ENCODE measurements around the gene ANGPTL8.

Gene ANGPTL8

DNA sequence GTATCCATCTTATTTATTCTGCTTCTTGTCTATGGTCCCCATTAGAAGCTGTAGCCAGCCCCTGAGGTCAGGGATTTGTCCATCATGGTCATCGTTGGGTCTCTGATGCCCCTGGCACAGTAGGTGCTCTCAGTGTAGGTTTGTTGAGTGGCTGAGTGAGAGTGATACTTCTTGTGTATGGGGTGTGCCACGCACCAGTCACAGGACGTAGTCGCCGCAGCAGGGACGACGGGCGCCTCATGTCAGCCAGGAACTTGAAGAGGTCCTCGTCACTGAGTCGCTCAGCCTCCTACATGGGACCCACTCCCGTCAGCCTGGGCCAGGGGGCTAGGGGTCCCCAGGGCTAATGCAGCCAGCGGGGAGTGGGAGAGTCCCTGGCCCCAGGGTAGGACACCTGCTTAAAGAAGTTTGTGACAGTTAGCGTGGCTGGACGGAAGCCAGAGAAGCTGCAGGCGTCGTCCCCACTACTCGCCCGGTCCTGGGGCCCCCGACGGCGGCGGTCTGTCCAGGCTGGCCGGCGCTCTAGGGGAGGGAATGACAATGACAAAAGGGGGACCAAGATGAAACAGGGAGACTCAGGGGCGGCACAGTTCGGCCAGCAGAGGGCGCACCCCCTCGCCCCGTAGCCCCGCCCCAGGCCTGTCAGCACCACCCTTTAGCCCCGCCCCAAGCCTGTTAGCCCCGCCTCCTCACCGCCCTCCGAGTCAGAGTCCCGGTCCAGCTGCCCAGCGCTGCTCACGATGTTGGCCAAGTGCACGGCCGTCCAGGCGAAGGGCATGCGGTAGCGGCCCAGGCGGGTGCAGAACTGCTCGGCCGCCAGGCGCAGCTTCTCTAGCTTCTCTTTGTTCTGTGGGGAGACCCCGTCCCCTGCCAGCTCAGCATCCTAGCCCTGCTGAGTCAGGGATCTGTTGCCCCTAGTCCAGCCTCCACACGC is 3.7 kb downstream of the ANGPTL8 start:
- peaks cover 3% of the 10 kb centered on the region for H3K27me3 Mint-ChIP-seq (ENCODE audit: low read depth, poor library complexity)
- H3K4me1 Mint-ChIP-seq: peaks cover 17% of the 10 kb centered on the region

DNA sequence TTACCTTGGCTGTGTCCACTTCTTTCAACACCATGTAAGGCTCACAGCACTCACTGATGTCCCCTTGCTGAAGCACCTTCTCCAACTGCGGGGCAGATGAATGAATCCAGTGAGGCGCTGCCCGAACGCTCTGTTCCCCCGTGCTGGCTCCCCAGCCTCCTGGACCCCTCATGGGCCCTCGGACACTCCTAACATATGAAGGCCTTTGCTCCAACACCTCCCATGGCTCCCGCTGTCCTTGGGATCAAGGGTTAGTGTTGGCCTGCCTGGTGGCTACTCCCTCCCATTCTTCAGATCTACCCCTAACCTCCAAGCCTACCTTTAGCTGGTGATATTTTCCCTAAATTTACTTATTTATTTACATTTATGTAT is 4.4 kb downstream of the ANGPTL8 start:
- peak overlapping the region; percentile 50 for H3K4me3 Mint-ChIP-seq
- H3K27me3 Mint-ChIP-seq (ENCODE audit: low read depth, poor library complexity): peaks cover 5% of the 10 kb centered on the region
- TF ChIP-seq, protein P1, sequence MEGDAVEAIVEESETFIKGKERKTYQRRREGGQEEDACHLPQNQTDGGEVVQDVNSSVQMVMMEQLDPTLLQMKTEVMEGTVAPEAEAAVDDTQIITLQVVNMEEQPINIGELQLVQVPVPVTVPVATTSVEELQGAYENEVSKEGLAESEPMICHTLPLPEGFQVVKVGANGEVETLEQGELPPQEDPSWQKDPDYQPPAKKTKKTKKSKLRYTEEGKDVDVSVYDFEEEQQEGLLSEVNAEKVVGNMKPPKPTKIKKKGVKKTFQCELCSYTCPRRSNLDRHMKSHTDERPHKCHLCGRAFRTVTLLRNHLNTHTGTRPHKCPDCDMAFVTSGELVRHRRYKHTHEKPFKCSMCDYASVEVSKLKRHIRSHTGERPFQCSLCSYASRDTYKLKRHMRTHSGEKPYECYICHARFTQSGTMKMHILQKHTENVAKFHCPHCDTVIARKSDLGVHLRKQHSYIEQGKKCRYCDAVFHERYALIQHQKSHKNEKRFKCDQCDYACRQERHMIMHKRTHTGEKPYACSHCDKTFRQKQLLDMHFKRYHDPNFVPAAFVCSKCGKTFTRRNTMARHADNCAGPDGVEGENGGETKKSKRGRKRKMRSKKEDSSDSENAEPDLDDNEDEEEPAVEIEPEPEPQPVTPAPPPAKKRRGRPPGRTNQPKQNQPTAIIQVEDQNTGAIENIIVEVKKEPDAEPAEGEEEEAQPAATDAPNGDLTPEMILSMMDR (IDR thresholded peaks at IDR 0.05): no peak
- H3K4me1 Mint-ChIP-seq: peaks cover 17% of the 10 kb centered on the region
- peaks cover 39% of the 10 kb centered on the region for H3K36me3 Mint-ChIP-seq (ENCODE audit: low read depth)
- H3K27ac Mint-ChIP-seq: no peak overlapping the region
- no peak for DNase-seq
- no peaks in the 10 kb centered on the region for H3K9me3 Mint-ChIP-seq

More for the DNA sequence above, 3.7 kb downstream of the ANGPTL8 start:
- TF ChIP-seq, protein P1 (IDR thresholded peaks at IDR 0.05): peak; percentile 86
- H3K36me3 Mint-ChIP-seq (ENCODE audit: low read depth): peaks cover 42% of the 10 kb centered on the region
- H3K27ac Mint-ChIP-seq: no peak overlapping the region
- peak overlapping the region; percentile 50 for H3K4me3 Mint-ChIP-seq
- H3K9me3 Mint-ChIP-seq: no peaks in the 10 kb centered on the region
- DNase-seq: peak; percentile 100

DNA sequence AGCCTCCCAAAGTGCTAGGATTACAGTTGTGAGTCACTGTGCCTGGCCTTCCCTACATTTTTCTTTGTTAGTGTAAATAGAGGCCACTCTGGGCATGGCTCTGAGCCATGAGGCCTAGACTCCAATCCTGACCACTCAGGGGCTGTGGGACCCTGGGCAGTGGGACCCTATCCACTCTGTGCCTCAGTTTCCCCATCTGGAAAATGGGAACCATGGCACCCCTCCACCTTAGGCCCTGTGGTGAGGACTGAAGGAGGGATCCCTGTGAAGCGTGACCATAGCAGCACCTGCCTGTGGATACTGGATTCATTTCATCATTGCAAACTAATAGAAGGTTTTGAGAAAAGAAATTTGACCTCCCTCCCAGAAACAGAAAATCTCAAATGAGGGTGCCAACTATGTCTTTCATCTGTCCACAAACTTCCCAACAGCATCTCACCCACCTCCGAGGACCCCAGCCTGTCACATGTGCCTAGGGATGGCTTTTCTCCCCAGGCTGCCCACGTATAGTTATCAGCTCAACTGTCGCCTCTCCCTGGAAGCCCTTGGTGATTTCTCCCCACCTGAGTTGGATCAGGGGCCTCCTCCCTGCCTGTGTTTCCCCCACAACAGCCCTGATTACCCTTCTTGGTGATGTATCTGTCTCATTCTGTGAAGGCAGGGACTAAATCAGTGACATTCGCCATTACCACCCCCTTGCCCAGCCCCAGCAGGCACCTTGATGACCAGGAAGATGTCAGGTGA is 5.6 kb downstream of the ANGPTL8 start:
- Mint-ChIP-seq H3K36me3 (ENCODE audit: low read depth) (peaks cover 34% of the 10 kb centered on the region), H3K4me1 (peaks cover 17% of the 10 kb centered on the region), H3K27me3 (ENCODE audit: low read depth, poor library complexity) (peaks cover 5% of the 10 kb centered on the region), H3K27ac (no peak overlapping the region), H3K4me3 (no peak overlapping the region), H3K9me3 (no peaks in the 10 kb centered on the region)
- no peak for DNase-seq
- TF ChIP-seq, protein P1 (IDR thresholded peaks at IDR 0.05): no peak

DNA sequence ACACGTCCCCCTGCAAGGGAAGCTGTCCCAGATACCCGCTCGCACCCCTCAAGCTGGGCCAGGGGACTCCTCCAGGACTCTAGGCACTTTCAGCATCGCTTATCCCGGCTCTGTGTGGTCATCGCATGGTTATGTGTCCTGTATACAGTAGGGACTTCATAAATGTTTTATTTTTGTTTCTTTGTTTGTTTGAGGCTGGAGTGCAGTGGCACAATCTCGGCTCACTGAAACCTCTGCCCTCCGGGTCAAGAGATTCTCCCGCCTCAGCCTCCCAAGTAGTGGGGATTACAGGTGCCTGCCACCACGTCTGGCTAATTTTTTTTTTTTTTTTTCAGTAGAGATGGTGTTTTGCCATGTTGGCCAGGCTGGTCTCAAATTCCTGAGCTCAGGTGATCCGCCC is 7.5 kb downstream of the ANGPTL8 start:
- DNase-seq: no peak
- peaks cover 3% of the 10 kb centered on the region for H3K27me3 Mint-ChIP-seq (ENCODE audit: low read depth, poor library complexity)
- TF ChIP-seq, protein P1 (IDR thresholded peaks at IDR 0.05): no peak
- H3K4me3 Mint-ChIP-seq: no peak overlapping the region
- H3K36me3 Mint-ChIP-seq (ENCODE audit: low read depth): peaks cover 43% of the 10 kb centered on the region
- peaks cover 10% of the 10 kb centered on the region for H3K4me1 Mint-ChIP-seq
- H3K27ac Mint-ChIP-seq: no peak overlapping the region
- no peaks in the 10 kb centered on the region for H3K9me3 Mint-ChIP-seq

- H3K27me3 Mint-ChIP-seq (ENCODE audit: low read depth, poor library complexity): peaks cover 3% of the 10 kb centered on the region
- no peak overlapping the region for H3K27ac Mint-ChIP-seq
- H3K36me3 Mint-ChIP-seq (ENCODE audit: low read depth): peaks cover 41% of the 10 kb centered on the region
- no peak overlapping the region for H3K4me3 Mint-ChIP-seq
- H3K9me3 Mint-ChIP-seq: no peaks in the 10 kb centered on the region
- peaks cover 9% of the 10 kb centered on the region for H3K4me1 Mint-ChIP-seq
- TF ChIP-seq, protein P1 (IDR thresholded peaks at IDR 0.05): no peak
- DNase-seq: no peak
These were observed 8.0 kb downstream of the ANGPTL8 start for GRCh38 chr19:11247391-11247790.

All from nephron progenitor cell (in vitro differentiated cells).